Embryonic facial prominence (tissue), 1 donor: ENCODE measurements around the gene TIMP2.
"Not testable (repeated sequence)": the region's sequence is repeated elsewhere in the genome, so short reads cannot be mapped to it uniquely, and the experiment has no call there.

ENCODE experiments used
- DNase-seq: peaks from one replicate; pipeline ENCODE4 v3.0.0-alpha.2; 2016; ENCODE audit errors: extremely low spot score

TIMP2 gene

DNA sequence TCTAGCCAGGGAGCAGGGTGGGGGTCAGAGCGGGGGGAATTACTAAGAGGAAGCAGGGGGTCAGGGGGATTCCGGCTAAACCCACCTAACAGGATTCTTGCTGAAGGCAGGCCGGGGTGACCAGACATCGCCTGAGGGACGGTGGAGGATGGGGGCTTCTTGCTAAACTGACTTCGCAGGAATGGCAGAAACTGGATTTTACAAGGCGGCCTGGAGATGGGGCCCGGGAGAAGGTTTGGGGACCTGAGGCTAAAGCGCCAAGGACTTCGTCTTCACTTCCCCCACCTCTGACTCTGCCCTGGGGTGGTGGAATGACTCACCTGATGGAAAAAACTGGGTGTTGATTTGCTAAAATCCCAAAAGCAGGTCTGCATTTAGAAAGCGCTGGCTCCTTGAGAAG lies 31.1 kb upstream of the TIMP2 start:
- no peak for DNase-seq

DNA sequence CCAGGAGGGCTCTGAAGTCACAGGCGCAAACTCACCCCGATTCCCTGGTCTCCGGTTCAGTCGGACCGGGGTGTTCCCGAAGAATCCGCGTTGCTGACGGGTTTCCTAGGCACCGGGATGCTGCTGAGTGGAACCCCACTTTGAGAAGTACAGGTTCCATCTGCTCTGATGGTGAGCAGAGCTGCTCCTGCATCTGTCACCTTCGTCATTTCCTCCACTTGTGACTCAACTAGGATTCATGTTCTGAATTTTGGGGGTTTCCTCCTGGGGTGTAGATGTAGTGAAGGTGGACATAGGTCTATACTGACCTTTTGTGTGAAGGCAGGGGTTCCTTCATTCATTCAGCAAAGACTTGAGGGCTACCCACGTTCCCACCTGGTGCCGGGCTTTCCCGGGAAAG lies 29.5 kb upstream of the TIMP2 start:
- no peak for DNase-seq

DNA sequence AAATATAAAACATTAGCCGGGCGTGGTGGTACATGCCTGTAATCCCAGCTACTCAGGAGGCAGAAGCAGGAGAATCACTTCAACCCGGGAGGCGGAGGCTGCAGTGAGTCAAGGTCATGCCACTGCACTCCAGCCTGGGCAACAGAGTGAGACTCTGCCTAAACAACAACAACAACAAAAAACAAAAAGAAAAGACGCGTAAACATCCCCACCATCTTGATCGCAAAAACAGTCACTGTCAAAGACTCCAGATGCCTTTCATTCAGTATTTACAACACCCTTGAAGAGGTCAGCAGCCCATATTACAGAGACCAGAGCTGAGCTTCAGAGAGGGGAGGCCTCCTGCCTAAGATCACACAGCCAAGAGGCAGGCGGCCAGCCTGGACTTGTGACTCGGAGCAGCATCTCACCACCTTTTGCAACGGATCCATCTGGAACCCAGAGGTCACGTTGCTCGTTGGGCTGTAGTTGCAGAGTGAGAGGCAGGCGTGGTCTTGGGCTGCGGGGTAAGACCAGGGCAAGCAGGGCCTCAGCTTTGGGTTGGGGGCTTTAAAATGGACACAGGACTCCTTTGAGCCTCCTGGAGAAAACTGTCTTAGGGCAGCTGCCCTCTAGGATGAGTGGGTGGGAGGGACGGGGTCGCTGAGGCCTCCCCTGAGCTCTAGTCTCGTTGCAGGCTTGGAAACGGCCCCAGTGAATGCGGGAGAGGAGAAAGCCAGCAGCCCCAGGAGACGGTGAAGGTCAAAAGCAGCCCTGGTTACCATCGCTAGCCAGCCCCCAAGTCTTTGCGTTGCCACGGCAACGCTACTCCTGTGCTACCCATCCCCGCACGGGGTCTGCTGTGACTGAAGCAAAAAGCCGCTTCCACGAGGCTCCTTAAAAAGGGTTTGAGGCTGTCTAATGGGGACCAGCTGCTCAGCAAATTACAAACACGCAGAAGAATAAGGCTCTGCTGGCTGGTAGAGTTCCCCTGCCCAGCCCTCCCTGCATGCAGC lies 28.5 kb upstream of the TIMP2 start:
- DNase-seq: no peak

DNA sequence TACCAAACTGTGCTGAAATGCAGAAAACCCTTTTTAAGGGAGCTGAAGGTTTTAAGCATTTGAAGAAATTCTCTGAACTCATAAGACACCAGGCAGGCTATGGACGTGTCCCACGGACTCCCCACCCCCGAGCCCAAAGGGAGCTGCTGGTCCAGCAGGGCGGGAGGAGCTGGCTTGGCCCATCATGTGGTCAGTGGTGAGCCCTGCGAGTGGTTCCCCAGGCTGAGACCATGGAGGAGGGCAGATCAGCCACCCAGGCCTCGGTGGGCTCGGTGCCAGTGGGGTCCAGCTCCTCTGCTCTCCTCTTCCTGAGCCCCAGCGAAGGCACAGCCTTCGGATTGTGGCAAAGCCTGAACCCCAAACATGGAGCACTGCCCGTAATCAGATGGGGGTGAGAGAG lies 27.5 kb upstream of the TIMP2 start:
- no peak for DNase-seq

DNA sequence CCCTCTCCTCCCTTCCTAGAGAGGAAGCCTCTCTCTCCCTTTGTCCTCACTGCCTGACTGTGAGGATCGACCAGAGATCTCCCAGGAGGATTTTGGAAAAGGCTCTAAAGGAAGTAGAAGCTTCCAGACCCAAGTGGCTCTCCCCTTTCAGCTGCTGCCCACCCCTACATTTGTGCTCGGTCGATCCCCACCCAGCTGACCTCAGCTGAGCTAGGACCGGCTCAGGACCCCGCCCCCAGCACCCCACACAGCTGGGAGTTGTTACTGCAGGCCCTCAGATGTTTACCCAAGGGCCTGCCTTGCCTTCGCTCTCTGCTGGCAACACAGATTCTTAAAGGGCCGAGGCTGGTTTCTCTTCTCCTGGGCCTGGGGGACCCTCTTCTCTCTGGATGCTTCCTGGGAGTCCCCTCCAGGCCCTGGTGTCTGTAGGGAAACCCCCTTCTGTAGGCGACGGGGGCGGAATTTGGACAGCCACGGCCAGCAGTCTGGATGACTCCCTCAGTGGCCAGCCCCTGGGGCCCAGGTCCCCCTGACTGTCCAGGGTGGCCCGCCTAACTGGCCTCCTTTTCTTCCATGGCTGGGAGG lies 26.9 kb upstream of the TIMP2 start:
- DNase-seq: no peak

DNA sequence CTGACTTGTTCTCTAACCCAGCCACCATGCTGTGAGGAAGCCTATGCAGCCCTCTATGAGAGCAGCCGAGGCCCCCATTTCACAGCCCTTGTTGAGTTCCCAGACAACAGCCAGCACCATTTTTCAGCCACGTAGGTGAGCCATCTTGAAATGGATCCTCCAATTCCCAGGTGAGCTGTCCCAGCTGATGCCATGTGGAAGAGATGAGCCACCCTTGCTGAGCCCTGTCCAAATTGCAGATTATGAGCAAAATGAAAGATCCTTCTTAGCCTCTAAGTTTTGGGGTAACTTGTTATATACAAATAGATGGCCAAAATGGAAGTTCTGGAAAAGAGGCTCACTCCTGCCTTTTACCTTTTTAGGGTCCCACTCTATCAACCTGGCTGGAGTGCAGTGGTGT lies 25.7 kb upstream of the TIMP2 start:
- DNase-seq: no peak

DNA sequence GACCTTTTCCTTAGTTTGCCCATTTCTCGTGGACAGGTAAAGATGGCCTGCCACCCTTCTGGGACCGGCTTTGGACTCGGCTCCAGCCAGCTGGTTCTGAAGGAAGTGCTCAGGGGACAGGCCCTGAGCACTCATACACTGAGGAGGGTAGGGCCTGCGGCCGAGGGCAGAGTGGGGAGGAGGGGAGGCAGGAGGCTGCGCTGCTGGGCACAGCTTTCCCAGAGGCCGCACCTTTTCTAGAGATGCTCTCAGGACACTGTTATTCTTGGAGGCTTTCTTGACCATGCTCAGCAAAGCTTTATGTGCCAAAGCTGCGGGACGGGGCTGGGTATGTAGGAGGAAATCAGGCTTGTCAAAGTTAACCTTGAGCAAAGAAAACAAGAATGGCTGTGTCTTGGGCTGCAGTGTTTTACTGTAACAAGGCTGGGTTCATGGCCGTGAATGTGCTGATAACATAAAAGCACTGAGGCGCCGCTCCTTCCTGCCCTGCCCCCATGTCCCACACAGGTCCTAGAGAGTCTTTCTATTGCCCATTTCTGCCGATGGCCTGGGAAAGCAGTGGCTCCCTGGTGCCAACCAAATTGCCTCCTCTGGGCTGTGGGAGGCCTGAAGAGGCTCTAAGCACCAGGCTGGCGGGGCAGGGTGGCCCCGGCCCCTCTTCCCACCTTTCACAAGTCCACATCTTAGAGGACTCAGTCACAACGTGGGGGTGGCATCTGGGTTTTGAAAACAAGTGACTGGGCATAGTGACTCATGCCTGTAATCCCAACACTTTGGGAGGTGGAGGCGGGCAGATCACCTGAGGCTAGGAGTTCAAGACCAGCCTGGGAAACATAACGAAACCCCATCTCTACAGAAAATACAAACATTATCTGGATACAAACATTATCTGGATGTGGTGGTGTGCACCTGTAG lies 22.3 kb upstream of the TIMP2 start:
- DNase-seq: no peak

DNA sequence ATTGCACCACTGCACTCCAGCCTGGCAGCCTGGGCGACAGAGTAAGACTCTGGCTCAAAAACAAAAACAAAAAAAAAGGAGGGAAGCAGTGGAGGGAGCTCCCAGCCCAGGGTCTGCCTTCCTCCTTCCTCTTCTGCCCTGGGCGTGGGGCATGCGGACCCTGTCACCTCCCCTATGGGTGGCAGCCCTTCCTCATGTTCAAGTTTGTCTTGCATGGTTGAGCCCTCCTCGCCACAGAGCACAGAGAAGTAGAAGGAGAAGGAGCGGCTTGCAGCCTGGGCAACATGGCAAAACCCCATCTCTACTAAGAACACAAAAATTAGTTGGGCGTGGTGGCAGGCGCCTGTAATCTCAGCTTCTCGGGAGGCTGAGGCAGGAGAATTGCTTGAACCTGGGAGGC lies 21.4 kb upstream of the TIMP2 start:
- no peak for DNase-seq

DNA sequence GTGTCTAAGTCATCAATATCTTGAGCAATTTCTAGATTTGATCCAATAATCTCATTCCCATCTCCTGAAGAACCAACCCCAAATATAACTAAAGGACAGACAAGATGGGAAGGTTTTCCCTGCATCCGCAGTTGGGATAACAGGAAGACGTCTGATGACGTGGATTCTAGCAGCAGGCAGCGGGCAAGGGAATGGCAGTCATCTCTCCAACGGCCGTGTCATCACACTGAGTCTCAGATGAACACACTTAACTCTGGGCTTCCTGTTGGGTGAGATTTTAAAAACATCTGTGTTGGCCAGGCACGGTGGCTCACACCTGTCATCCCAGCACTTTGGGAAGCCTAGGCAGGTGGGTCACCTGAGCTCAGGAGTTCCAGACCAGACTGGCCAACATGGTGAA lies 20.9 kb upstream of the TIMP2 start:
- DNase-seq: no peak

DNA sequence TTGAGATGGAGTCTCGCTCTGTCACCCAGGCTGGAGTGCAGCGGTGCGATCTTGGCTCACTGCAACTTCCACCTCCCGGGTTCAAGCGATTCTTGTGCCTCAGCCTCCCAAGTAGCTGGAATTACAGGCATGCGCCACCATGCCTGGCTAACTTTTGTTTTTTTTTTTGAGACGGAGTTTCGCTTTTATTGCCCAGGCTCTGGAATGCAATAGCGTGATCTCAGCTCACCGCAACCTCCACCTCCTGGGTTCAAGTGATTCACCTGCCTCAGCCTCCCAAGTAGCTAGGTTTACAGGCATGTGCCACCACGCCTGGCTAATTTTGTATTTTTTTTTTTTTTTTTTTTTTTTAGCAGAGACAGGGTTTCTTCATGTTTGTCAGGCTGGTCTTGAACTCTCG lies 20.3 kb upstream of the TIMP2 start:
- not testable (repeated sequence) for DNase-seq

DNA sequence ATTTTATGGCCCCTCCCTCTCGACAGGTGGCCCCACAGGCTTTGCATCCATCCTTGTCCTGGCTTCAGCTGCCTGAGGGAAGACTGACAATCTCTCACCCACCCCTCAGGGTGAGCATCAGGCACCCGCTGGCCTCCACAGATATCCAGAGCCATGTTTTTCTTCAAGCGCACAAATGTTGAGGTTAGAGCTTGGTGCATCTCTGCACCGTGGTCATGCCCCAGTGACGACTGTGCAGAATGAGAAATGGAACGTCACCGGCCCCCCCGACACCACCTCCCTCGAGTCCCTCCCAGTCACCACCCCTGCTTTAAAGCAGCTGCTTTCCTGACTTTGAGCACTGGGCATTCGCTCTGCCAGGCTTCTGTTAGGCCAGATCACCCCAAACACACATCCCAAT lies 19.8 kb upstream of the TIMP2 start:
- no peak for DNase-seq

DNA sequence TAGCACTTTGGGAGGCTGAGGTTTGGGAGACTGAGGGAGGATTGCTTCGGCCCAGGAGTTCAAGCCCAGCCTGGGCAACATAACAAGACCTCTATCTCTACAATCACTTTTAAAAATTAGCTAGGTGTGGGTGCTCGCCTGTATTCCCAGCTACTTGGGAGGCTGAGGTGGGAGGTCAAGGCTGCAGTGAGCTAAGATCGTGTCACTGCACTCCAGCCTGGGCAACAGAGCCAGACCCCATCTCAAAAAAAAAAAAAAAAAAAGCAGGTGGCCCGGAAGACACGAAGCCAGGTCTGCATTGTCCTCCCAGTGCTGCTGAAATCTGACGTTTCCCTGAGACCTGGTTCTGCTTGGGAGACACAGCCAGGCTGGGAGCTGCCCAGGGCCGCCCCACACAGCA lies 18.8 kb upstream of the TIMP2 start:
- no peak for DNase-seq

DNA sequence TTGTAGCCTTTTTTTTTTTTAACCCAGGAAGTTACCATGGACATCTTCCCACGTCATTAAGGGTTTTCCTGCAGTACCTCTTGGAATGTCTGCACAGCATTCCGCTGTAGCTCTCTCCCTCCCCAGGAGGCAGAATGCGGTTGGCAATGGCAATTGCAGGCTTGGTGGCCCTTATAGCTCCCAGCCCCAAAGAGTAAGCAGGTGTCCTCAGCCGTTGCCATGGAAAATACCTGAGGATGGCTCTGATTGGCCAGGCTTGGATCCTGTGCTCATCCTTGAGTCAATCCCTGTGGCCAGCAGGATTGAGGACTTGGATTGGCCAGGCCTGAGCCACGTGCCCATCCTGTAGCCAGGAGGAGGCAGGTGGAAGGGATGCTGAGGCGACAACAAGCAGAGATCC lies 15.5 kb upstream of the TIMP2 start:
- no peak for DNase-seq

DNA sequence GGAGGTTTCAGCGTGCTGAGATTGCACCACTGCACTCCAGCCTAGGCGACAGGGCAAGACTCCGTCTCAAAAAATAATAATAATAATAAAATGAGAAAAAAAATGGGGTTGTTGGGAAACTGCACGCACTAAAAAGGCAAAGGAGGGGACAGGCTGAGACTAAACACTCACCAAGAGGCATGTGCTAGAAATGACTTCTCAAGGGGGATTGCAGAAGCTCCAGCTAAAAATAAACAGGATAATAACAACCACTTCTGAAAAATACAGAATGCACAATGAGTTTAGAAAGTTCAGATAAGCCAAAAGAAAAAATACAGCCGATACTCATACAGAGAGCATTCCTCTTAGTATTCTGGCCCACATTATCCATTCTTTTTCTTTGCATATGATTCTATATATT lies 15.1 kb upstream of the TIMP2 start:
- no peak for DNase-seq

DNA sequence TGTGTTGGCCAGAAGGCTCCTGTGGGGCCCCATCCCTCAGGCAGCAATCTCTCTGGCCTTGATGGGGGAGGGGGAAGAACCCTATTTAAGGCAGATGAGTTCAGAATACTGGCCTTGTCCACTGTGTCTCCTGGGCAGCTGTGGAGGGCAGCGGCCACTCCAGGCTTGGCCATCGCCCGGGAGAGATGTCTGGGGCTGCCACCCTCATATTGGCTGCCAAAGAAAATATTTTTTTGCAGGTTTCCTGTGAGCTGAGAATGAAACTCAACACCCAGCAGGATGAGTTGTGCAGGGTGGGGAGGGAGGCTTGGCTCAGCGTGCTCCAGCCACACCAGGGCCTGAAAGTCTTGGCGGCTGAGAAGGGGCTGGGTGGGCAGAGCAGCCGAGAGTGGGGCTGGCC lies 14.4 kb upstream of the TIMP2 start:
- no peak for DNase-seq

DNA sequence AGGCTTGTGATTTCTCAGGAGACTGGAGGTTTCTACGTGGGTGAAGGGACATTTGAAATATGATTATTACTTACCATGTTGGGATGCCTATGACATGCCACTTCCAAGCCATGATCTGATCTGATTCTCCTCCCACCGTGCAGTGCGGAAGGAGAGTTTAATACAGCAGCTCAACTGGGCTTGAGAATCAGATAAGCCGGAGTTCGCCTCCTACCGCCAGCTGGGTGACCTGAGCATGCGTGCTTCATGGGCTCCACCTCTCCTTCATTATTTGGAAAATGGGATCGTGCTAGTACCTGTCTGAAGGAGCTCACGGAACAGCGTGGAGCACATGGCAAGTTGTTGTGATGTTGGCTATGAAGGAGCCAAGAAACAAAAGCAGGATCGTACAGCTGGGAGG lies 12.4 kb upstream of the TIMP2 start:
- DNase-seq: no peak

DNA sequence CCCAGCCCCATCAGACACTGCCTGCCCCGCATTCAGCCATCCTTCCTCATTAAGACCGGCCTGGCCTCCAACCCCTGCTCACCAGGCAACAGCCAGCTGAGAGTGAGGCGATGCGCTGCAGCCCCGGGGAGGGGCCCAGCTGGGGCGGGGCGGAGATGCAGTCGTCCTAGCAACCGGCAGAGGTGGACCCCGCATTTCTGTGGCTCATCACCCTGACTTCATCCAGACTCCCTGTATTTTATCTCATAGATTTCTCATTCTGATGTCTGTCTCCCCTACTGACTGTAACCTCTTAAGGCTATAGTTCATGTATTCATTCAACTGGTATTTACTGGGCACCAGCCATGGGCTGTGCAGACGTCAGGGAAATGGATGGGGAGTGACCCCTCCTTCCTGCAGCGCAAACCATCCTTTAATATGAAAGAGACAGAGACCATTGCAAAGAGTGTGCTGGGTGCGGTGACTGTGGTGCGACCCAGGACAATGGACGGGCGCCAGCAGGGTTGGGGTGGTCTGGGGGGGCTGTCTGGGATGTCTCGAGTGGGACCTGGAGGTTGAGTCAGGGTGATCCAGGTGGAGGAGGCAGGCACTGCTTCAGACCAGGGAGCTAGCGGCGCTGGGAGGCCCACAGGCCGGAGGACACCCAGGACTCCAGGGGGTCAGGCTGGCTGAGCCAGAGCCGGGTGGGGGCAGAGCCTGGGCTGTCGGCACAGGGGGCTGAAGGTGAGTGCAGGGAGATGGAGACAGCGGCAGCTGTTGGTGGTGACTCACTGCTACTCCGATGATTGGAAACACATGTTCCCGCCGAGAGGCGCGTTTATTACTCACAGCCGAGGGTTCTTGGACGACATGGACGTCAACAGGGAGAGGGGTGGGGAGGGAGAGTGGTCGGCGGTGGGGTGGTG lies 10.5 kb upstream of the TIMP2 start:
- DNase-seq: peak; percentile 77

DNA sequence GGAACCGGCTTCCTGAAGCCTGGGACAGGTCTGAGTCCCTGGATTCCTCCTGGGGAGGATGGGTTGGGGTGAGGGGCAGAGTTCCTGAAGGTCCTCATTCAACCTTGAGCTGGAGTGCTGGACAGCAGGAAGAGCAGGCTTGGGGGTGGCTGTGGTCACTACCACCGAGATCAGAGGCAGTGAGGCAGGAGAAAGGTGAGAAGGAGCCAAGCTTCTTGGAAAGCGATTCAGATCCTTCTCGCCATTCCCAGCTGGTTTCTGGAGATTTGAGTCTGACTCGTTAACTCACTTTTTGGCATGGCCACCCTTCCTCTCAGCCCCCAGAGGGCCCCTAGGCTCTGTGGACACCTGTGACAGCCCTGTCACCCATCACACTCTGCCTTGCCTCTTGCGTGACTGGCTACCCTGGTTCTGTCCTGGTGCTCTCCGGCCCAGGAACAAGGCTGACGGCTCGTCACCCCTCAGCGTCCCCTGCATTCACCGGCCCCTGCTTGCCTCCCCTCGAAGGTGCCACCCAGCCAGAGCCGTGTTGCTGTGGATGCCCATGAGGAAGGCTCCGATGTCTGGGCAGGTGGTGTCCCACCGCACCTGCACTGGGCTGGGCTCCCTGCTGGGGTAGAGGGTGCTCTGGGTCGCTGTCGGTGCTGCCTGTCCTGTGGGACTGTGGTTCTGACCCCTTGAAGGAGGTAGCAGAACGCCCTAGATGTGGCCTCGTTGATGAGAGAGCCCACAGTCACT lies 9.7 kb upstream of the TIMP2 start:
- DNase-seq: no peak

DNA sequence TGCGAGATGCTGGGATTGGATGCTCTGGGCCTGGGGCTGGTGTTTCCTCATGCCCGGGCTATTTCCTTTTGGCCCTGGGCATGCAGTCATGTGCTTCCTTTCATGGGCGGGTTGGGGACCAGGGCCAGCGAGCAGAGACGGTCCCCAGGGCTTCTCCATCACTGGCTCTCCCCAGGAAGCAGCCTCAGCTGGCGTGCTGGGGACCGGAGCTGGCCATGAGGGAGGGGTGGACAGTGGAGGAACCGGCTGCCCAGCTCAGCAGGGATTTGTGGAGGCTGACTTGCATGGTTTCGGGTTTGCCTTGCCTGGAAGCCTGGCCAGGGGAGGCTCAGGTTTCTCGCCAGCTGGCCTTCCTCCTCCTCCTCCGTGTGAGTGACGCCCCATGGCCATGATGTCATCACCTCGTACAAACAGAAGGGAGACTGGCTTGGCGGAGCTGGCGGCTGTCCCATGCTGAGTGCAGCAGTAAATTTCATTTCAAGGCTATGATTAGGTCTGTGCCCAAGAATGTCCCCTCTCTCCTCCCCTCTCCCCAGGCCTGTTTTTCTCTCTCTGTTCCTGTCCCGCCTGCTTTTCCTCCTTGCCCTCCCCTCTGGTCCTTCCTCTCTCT lies 8.9 kb upstream of the TIMP2 start:
- peak; percentile 86 for DNase-seq
